Measurements from ENCODE around the gene OR51V1.
"Not testable (repeated sequence)": the region's sequence is repeated elsewhere in the genome, so short reads cannot be mapped to it uniquely, and the experiment has no call there.

The OR51V1 gene

DNA sequence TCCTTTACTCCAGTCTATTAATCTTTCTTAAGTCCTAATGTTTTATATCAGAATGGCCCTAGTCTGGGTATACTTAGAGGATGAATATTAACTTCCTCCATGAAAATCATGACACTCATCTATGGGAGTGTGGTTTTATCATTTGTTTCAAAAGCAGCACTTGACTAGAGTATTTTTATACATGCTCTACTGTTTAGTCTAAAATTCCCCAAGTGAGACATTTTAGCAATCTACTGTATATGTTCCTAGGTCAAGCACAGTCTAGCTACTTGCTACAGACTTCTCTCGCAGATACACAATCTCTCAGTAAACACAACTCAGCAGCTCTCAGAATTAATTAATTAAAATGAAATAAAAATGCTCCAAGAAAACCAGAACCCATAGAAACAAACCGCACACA, 29.3 kb upstream of the OR51V1 start:
- DNase-seq = no peak

DNA sequence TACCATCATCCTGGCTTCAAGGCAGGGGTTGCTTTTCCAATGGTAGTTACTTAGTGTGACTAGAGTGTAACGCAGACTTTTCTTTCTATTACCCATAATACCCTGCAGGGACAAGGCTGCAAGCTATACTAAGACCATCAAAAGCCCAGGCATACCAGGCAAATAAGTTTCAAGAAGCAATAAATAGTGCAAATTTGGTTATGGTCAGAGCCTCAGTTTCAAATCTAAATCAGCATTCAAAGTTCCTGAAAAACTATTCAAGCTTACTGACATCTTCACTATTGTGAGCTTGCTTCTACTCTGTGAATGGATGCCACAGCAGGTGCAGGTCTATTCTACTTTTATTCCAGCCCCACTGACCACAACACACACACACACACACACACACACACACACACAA, 28.9 kb upstream of the OR51V1 start:
- DNase-seq = no peak

DNA sequence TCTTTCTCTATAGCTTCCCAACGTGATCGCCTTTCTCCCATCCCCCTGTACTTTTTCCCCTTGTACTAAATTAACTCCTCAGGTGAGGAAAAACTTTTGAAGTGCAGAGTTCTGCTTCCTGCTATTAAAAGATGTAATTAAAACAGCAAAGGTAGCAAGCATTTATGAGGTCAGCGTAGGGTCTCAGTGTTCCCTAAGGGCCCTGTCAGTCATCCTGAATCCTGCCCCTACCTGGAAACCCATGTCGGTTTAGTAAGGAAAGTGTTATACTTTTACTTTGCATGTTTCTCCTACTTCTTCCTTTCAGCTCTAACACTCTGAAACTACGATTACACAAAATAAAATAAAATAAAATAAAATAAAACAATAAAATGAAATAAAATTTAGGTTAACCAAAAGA, 27.6 kb upstream of the OR51V1 start:
- DNase-seq = no peak

DNA sequence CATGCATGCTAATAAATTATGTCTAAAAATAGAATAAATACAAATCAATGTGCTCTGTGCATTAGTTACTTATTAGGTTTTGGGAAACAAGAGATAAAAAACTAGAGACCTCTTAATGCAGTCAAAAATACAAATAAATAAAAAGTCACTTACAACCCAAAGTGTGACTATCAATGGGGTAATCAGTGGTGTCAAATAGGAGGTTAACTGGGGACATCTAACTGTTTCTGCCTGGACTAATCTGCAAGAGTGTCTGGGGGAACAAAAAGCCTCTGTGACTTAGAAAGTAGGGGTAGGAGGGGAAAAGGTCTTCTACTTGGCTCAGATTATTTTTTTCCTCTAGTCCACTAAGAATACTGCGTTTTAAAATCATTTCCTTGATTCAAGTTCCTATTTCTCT, 27.2 kb upstream of the OR51V1 start:
- DNase-seq = no peak

DNA sequence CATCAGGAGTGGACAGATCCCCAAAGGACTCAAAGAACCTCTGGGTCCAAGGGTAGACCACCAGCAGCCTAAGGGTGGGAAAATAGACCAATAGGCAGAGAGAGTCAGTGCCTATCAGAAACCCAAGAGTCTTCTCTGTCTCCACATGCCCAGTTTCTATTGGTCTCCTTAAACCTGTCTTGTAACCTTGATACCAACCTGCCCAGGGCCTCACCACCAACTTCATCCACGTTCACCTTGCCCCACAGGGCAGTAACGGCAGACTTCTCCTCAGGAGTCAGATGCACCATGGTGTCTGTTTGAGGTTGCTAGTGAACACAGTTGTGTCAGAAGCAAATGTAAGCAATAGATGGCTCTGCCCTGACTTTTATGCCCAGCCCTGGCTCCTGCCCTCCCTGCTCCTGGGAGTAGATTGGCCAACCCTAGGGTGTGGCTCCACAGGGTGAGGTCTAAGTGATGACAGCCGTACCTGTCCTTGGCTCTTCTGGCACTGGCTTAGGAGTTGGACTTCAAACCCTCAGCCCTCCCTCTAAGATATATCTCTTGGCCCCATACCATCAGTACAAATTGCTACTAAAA, 26.3 kb upstream of the OR51V1 start, which contains the start of gene HBB:
TSS of gene HBB (minus strand) at position 340 of the 579 bp plus-strand sequence. CDS start at position 290, 50 bp downstream.
- no peak for DNase-seq

DNA sequence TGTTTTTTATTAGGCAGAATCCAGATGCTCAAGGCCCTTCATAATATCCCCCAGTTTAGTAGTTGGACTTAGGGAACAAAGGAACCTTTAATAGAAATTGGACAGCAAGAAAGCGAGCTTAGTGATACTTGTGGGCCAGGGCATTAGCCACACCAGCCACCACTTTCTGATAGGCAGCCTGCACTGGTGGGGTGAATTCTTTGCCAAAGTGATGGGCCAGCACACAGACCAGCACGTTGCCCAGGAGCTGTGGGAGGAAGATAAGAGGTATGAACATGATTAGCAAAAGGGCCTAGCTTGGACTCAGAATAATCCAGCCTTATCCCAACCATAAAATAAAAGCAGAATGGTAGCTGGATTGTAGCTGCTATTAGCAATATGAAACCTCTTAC, 25.0 kb upstream of the OR51V1 start:
- no peak for DNase-seq

DNA sequence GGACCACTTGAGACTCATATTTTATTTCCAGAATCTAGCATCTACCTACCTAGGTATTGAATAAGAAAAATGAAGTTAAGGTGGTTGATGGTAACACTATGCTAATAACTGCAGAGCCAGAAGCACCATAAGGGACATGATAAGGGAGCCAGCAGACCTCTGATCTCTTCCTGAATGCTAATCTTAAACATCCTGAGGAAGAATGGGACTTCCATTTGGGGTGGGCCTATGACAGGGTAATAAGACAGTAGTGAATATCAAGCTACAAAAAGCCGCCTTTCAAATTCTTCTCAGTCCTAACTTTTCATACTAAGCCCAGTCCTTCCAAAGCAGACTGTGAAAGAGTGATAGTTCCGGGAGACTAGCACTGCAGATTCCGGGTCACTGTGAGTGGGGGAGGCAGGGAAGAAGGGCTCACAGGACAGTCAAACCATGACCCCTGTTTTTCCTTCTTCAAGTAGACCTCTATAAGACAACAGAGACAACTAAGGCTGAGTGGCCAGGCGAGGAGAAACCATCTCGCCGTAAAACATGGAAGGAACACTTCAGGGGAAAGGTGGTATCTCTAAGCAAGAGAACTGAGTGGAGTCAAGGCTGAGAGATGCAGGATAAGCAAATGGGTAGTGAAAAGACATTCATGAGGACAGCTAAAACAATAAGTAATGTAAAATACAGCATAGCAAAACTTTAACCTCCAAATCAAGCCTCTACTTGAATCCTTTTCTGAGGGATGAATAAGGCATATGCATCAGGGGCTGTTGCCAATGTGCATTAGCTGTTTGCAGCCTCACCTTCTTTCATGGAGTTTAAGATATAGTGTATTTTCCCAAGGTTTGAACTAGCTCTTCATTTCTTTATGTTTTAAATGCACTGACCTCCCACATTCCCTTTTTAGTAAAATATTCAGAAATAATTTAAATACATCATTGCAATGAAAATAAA, 24.3 kb upstream of the OR51V1 start:
- DNase-seq = no peak

DNA sequence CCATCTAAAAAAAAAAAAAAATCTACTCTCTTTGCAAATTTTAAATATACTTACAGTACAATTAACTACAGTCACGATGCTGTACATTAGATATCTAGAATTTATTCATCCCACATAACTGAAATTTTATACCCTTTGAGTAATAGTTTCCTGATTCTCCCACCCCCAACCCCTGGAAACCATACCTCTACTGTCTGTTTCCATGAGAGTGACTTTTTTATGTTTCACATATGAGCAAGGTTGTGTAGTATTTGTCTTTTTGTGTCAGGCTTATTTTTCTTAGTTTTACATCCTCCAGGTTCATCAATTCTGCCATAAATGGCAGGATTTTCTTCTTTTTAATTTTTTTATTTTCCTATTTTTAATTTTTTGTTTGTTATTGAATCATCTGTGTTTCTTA, 23.2 kb upstream of the OR51V1 start:
- no peak for DNase-seq

DNA sequence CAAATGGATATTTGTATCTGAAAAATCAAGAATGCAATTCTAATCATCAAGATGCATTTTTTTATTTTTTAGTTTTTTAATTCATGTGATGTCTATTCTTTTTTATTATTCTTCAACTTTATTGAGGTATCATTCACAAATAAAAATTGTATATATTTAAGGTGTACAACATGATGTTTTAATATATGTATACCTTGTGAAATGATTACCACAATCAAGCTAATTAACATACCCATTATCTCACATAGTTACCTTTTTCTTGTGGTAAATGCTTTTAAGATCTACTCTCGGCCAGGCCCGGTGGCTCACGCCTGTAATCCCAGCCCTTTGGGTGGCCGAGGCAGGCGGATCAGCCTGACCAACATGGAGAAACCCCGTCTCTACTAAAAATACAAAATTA, 22.7 kb upstream of the OR51V1 start:
- DNase-seq = no peak

DNA sequence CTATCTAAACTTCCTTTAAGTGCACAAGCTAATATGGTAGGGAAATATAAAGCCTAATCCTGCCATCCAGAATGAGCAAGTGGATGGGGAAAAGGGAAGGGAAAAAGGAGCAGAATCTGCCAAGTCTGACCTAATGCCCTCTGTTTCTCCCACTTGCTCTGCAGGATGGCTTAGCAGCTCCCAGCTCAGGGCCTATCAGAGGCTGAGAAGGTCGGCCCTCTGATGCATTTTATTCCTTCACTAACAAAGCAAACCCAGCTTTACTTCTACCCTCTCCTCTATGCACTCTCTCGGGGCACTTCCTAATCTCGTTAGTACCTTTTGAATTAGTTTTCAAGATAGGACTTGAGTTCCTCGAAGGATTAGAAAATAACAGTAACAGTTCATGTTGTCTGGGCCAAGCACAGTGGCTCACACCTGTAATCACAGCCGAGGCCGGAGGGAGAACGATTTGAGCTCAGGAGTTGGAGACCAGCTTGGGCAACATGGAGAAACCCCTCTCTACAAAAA, 9.9 kb upstream of the OR51V1 start:
- no peak for DNase-seq

DNA sequence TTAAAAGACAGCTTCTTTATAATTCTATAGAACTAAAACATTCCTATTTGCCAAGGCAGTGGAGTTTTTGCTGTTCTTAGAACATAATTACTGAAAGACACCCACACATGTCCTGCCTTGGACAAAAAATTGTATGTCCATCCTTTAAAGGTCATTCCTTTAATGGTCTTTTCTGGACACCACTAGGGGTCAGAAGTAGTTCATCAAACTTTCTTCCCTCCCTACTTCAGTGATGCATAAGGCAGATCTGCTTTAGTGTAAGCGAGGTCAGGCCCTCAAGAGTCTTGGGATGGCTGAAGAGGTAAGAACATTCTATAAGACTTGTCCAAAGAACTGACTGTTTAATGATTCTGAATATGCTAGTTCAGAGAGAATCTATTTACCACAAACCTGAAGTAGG, 4.3 kb upstream of the OR51V1 start:
- no peak for DNase-seq

DNA sequence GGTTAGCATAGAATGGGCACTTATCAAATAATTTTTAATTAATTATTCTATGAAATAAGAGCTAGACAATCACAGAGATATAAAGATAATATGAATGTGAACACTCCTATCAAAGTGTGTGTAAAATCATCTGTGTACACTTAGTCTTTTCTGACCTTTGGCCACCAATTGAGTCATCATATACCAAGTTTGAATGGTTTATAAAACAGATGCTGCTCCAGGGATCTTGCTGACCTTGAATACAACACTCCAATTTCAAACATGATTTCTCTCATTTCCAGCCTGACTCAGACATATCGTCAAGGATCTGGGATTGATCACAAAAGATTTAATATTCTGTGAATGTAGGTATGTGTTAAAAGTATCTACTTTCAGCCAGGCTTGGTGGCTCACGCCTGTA, 2.9 kb upstream of the OR51V1 start:
- DNase-seq = no peak

DNA sequence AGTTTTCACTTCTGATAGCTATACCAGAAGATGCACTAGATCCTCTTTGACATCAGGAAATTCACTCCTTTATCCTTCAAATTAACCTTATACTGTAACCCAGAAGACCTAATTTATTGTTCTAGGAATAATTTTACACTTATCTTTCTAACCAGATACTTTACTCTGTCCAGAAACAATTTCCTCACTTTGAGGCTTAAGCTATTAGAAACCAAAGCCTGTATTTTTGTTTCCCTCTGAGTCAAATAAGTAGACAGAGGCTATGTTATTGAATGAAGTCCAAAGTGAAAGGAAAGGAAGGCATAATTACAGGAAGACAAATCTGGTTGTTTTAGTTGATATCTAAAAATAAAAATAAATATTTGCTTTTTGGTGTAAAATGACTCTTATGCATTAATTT, 2.2 kb downstream of the OR51V1 start:
- DNase-seq = no peak

DNA sequence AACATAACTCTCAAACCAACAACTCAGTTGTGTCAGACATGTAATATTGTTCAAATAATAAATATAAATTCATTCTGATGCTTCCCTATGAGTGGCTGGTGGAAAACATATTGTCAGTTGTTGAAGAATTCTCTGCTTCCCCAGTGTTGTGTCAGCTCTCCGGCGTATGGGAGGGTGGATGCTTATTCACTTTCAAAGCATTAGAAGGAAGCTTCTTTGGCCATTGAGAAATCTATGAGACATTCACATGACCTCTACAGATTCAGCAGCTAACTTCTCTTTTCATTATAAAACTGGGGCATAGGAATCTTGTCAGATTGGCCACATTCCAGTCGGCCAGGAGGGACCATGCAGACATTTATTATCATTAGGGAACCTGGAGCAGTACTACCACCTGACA, 2.9 kb downstream of the OR51V1 start:
- no peak for DNase-seq

DNA sequence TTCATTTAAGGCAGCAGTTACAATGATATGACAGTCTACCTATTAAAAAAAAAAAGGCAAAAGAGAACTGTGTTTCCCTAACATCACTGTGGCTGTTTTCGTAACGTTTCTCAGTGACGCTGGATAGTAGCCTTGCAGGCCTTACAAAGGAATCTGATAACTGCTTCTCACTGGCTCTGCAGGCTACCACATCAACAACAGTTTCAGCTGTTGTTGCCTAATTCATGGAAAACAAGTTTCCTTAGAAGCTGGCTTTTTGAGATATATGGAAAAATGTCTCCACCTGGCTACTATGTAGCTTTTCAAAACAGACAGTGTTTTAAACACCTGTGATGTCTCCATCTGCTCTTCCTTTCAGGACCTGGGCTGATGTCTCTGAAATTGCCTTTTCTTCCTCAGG, 3.8 kb downstream of the OR51V1 start:
- no peak for DNase-seq

DNA sequence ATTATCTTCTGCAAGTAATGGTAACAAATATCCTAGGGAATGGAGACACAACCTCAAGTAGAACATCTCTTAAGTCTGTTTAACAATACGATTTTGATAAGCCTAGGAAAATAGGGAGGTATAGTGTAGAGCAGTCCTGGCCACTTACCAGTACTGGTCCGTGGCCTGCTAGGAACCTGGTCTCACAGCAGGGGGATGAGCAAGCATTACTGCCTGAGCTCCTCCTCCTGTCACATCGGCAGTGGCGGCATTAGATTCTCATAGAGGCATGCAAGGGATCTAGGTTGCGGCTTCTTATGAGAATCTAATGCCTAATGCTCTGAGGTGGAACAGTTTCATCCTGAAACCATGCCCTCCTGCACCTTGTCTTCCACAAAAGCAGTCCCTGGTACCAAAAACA, 4.4 kb downstream of the OR51V1 start:
- DNase-seq = no peak

DNA sequence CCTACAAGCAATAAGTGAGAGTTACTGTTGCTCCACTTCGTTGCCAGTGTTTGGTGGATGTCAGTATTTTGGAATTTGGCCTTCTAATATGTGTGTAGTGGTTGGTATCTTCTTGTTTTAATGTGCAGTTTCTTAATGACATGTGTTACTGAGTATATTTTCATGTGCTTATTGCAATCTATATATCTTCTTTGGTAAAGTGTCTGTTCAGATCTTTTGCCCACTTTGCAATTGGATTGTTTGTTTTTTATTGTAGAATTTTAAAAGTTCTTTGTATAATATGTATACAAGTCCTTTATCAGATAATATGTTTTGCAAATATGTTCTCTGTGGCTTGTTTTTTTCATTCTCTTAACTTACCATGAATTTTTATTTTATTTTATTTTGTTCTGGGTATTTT, 7.7 kb downstream of the OR51V1 start:
- no peak for DNase-seq

DNA sequence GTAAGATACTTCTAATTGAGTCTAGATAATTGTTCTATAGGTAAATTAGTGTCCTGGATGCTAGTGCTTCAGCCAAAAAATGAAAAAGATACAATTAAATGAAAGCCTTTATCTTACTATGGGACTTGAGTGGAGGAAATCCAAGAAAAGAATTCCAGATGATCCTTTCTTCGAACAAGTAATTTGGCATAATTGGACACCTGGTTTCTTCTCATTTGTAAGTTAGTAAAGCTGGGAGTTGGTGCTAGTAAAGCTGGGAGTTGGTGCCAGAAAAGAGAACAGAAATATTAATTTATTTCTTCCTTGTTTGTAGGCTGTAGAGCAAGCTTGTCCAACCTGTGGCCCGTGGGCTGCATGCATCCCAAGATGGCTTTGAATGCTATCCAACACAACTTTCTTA, 12.3 kb downstream of the OR51V1 start:
- DNase-seq = no peak

DNA sequence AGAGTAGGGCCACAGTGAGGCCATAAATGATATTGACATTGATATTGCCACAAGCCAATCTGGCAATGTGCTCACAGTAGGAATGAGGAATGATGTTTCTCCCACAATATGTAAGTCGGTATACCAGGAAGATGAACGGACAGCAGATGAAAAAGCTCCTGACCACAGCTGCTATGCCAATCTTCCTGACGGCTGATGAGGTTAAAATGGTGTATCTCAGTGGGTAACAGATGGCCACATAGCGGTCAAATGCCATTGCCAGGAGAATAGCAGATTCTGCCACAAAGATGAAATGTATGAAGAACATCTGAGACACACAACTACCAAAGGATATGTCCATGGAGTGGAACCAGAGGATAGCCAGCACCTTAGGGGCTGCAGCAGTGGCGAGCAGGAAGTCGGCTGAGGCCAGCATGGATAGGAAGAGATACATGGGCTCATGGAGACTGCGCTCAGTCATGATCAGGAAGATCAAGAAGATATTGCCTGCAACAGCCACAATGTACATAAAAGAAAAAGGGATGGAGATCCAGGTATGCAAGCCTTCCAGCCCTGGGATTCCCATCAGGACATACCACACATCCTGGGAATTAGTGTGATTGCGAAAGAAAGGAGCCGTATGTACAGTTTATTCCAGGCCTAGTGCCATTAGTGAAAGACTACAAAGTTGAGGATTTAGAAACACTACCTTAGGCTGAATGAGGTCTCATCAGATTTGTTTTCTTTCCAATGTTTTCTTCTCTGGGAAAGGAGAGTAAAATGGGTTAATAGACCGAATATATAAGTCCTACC, 22.2 kb downstream of the OR51V1 start:
- no peak for DNase-seq

DNA sequence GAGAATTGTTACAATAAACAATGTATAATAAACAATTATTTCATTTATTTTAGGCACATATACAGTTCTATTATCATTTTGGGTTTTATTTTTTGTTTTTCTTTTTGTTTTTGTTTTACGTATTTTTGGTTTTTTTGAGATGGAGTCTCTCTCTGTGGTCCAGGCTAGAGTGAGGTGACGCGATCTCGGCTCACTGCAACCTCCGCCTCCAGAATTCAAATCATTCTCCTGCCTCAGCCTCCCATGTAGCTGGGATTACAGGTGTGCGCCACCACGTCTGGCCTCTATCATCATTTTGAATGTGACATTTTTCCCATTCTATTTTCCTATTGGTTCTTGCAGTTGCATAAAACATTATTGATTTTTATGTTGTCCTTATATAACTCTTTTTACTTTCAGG, 25.5 kb downstream of the OR51V1 start:
- no peak for DNase-seq

DNA sequence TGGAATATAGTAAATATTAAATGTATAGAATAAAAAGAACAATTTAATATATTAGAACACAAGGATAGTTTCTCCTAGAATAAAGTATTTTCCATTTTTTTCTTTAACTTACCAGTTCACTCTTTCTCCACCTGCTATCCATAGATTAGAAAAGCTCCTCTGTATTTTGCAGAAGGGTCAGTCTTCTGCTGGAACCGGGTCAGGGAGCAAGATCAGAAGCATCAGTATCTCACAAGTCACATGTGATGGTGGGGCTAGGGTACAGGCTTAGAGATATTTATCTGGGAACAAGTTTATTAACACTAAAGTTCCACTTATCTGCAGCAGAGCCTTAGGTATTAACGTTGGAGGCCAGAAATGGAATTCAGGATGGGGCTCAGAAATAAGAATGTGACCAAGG, 28.6 kb downstream of the OR51V1 start:
- DNase-seq = no peak

DNA sequence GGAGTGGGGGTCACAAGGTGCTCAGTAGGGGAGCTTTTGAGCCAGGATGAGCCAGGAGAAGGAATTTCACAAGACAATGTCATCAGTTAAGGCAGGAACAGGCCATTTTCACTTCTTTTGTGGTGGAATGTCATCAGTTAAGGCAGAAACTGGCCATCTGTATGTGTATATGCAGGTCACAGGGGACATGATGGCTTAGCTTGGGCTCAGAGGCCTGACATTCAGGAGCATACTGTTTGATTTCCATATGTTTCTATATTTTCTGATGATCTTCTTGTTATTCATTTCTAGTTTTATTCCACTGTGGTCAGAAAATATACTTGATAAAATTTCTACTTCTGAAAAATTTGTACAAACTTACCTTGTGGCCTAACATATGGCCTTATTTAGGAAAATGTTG, 34.6 kb downstream of the OR51V1 start:
- not testable (repeated sequence) for DNase-seq

DNA sequence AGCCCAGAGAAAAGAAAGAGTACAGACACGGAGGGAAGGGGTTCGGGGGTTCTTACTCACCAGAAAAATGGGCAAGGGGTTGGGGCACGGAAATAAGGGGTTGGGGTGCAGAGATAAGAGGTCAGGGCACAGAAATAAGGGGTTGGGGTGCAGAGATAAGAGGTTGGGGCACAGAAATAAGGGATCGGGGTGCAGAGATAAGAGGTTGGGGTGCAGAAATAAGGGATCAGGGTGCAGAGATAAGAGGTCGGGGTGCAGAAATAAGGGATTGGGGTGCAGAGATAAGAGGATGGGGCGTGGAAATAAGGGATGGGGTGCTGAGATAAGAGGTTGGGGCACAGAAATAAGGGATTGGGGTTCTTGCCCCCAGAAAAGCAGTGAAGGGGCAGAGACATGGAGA, 35.7 kb downstream of the OR51V1 start:
- DNase-seq = not testable (repeated sequence)

DNA sequence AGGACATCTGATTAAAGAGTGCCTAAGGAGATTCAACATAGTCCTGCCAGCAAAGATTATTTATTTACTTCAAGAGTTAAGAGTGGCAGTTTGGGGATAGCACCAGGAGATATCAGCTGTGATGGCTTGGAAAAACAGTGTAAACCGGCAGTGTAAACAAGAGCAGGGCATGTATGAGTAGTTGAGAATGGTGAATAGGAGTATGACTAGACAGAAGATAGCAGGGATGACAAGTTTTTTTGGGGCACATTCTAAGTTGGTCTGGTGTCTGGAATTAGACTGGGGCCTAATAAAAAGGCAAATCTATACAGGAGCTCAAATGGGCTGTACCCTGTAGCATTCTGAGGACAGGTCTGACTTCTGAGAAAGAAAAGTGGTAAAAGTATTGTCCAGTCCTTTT, 39.4 kb downstream of the OR51V1 start:
- DNase-seq = not testable (repeated sequence)
